Activated CD4-positive, alpha-beta T cell treated with anti-CD3 and anti-CD28 coated beads, Interleukin-2, Interleukin-6, amounts not matched to agents 100 ng/mL and 50 ng/mL, durations not matched to agents 16 hours and 8 hours (primary cell): ENCODE data around the gene PEX11G.
A peak's percentile ranks its signal among the peaks of the same experiment; 100 is the strongest.

ENCODE experiments used
- DNase-seq: peaks from one replicate; pipeline ENCODE4 v3.0.0-alpha.2; 2020

The PEX11G gene

GRCh38 chr19:7521551-7522071 is 32.8 kb upstream of the PEX11G start:
- DNase-seq = no peak

GRCh38 chr19:7520131-7521051 is 31.6 kb upstream of the PEX11G start:
- no peak for DNase-seq

GRCh38 chr19:7519361-7520130 is 30.7 kb upstream of the PEX11G start:
- no peak for DNase-seq

DNA sequence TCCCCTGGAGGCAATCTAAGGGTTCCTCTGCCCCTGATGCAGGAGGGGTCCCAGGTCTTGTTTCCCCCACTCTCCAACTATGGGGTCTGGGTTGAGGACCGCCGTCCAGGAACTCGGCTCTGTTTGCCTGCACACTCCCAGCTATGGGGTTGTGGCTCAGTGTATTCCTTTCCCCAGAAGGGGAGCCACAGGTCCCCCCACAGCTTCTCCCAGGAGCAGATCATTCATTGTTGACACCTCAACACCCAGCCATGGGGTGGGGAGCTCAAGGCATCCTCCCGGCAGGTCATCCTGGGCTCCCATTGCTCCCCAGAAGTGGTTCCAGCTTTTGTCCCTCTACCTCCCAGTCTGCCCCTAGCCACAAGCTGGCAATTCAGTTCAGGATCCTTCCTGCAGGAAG is 28.0 kb upstream of the PEX11G start:
- DNase-seq = no peak

DNA sequence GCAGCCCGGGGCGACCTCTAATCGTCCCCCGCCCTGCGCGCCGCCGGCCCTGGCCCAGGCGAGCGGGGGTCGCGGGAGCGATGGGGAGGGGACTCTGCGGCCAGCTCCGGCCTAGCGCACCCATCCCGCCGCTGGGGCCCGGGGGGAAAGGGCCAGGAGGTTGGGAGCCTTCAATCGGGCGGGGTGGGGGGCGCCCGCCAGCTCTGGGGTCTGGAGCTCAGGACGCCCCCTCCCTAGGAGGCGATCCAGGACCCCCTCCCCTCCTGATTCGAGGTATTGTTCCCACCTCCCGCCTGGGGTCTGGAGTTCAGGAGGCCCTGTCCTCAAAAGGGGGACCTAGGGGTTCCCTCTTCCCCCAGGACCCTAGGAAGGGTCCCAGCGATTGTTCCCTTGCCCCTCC is 27.5 kb upstream of the PEX11G start:
- no peak for DNase-seq

DNA sequence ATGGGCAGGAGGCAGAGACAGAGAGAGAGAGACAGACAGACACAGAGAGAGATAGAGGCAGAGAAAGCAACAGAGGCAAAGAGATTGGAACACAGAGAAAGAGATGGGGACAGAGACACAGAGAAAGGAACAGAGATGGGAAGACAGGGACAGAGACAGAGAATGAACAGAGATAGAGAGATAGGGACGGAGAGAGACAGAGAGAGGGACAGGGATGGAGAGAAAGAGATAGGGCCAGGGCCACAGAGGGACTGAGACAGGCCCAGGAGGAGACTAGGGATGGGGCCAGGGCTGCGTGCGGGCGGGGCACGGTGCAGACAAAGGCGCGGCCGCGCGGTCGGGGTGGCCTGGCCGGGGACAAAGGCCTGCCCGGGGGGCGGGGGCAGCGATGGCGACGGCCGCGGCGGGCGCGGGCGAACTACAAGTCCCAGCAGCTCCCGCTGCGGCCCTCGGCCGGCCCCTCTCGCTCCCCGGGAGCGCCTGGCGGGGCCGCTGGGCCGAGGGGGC is 26.9 kb upstream of the PEX11G start, which contains the start of gene ZNF358:
Gene ZNF358, plus strand, starts transcription at position 459 of the 507 bp plus-strand sequence. CDS start 3,140 bp downstream, outside the sequence.
- DNase-seq = peak; percentile 30

DNA sequence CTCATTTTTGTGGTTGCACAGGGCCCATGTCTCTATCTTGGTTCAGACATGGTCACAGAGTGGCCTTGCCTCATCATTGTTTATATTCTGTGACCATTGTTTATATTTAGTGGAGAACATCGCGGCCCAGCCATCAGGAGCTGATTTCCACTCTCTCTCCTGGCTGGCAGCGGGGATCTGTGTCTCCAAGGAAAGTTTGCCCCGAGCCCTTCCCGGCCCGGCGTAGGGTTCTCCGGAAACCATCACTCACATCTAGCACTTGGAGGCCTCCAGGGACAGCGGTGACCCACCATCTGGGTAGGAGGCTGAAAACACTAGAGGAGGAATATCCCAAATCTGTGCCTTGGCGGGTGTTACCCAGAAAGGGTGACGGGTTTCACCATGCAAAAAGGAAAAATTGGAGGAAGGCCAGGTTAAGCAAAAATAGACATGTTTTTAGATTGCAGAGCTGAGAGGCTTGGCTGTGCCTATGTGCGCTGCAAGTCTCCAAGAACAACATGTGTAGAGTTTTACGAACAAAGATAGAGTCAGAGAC is 26.3 kb upstream of the PEX11G start:
- DNase-seq = no peak

- no peak for DNase-seq
These were observed 25.2 kb upstream of the PEX11G start for GRCh38 chr19:7513809-7514642.

GRCh38 chr19:7512400-7512851 is 23.6 kb upstream of the PEX11G start:
- DNase-seq = no peak

DNA sequence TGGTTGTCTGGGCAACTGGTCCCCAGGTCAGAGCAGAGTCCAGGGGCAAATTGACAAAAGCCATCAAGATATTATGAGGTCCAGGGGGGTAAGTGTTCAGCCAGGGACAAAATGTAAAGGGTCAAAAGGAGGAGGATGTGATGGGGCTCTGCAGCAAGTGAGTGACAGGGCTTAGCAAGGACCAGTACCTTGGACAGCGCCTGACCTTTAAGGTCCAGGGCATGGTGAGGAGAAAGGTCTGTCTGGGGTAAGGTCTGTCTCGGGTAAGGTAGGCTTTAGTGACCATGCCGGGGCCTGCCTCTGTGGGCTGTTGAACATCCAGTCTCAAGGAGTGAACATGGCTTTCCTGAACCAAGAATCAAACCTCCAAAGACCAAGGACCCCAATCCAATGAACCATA is 20.8 kb upstream of the PEX11G start:
- DNase-seq = no peak

- DNase-seq = peak; percentile 27
These were observed 19.0 kb upstream of the PEX11G start for GRCh38 chr19:7507884-7508283.

DNA sequence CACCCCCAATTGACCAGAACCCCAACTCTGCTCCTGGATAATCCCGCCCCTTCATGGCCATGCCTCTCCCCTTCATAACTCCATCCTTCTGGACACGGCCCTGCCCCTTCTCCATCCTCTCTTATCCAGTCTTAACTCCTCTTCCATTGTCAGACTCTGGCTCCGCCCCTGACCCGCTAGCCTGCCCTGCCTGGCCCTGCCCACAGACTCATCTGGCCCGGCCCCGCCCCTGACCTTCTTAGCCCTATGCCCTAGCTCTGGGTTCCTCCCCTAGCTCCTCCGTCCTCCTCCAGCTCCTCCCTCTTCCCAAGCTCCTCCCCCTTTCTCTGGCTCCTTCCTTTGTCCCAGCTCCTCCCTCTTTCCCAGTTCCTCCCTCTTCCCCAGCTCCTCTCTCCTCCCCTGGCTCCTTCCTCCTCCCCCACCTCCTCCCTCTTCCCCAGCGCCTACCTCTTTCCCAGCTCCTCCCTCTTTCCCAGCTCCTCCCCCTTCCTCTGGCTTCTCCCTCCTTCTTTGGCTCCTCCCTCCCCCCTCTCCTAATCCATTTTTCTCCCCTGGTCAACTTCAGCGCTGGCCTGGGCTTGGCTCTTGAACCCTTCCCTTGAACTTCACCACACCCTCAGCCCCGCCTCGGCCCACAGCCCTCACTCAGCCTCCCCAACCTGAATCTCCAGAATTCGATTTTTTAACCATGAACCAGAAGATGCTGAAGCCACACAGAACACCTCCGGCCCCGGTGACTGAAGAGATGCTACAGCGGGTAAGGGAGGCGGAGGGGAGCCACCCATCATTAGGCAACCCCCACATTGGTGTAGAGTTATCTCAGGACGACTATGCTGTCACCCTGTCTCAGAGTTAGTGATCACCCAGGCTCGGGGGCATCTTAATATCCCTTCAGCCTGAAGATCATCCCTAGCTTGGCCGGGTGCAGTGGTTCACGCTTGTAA is 17.8 kb upstream of the PEX11G start:
- peak; percentile 56 for DNase-seq

GRCh38 chr19:7505682-7506384 is 17.0 kb upstream of the PEX11G start:
- peak; percentile 36 for DNase-seq

- no peak for DNase-seq
These were observed 16.4 kb upstream of the PEX11G start for GRCh38 chr19:7505288-7505681.

GRCh38 chr19:7504684-7505083 is 15.8 kb upstream of the PEX11G start:
- DNase-seq = no peak

GRCh38 chr19:7502552-7502951 is 13.7 kb upstream of the PEX11G start:
- DNase-seq = no peak

DNA sequence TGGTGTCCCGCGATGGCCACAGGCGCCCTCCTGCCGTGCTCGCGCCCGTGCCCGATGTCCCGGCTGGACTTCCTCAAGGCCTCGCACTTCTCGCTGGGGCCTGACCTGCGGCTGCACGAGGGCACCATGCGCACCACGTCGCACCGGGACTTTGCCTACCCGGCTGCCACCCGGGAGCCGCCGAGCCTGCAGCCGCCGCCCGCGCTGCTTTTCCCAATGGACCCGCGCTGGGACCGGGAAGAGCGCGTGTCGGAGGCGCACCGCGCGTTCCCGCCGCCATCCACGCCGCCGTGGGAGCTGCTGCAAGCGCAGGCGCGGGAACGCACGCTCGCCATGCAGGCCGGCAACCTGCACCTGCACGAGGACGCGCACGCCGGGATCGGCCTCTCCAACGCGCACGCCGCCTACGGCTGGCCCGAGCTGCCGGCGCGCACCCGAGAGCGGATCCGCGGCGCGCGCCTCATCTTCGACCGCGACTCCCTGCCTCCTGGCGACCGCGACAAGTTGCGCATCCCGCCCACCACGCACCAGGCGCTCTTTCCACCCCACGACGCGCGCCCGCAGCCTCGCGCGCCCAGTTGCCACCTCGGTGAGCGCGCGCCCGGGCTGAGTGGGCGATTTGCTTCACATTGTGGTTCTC is 12.1 kb upstream of the PEX11G start:
- peak; percentile 75 for DNase-seq

- DNase-seq = no peak
These were observed 8.5 kb upstream of the PEX11G start for GRCh38 chr19:7497292-7497691.

GRCh38 chr19:7494416-7495098 is 5.7 kb upstream of the PEX11G start:
- no peak for DNase-seq
